HG03280 (cell line): ENCODE results near the gene FBXW2.
"Not testable (repeated sequence)": the region's sequence is repeated elsewhere in the genome, so short reads cannot be mapped to it uniquely, and the experiment has no call there.

ENCODE experiments used
- ATAC-seq: cut with Tn5 transposase; IDR thresholded peaks from one replicate; pipeline ENCODE4 v1.9.1; 2021; ENCODE audit warnings: mild to moderate bottlenecking, moderate library complexity; ENCODE audit not compliant: unreplicated experiment

FBXW2 gene, protein sequence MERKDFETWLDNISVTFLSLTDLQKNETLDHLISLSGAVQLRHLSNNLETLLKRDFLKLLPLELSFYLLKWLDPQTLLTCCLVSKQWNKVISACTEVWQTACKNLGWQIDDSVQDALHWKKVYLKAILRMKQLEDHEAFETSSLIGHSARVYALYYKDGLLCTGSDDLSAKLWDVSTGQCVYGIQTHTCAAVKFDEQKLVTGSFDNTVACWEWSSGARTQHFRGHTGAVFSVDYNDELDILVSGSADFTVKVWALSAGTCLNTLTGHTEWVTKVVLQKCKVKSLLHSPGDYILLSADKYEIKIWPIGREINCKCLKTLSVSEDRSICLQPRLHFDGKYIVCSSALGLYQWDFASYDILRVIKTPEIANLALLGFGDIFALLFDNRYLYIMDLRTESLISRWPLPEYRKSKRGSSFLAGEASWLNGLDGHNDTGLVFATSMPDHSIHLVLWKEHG

DNA sequence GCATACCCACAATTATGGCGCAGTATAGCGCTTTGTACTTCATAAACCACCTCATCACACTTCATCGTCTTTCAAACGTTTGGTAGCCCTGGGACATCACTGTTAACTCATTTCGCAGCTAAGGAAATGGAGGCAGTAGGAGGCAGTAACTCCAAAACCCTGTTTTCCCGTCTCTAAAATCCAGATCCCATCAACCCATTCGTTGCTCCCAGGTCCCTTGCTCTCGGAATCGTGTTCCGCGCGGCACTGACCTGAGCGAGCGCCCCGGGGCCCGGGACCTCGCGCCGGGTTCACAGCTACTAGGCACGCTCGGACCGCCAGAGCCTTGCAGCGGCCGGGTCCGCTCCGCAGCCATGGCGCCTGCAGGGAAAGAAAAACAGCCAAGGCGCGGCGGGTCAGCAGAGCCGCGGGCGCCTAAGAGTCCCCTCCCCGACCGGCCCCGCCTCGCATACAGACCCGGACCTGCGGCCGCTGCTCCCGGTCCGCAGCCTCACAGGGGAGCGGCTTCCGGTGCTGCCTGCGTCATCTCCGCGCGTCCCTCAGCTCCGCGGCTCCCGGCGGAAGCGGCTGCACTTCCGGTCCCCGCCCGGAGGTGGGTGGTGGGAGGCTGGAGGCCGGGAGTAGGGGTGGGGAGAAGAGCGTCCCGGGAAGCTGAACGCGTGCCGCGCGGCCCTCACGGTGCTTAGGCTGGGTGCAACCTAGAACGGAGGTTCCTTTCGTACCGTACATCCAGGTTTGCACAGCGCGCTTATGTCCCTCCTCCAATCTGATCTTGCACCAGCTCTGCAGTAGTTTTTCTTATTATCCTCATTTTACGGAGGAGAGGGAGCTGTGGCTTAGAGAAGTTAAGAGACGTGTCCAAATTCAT, at the start of gene FBXW2:
Gene FBXW2, minus strand, starts transcription at position 519 of the 868 bp plus-strand sequence. CDS start 5,158 bp downstream, outside the sequence.
- ATAC-seq = peak; percentile 95

DNA sequence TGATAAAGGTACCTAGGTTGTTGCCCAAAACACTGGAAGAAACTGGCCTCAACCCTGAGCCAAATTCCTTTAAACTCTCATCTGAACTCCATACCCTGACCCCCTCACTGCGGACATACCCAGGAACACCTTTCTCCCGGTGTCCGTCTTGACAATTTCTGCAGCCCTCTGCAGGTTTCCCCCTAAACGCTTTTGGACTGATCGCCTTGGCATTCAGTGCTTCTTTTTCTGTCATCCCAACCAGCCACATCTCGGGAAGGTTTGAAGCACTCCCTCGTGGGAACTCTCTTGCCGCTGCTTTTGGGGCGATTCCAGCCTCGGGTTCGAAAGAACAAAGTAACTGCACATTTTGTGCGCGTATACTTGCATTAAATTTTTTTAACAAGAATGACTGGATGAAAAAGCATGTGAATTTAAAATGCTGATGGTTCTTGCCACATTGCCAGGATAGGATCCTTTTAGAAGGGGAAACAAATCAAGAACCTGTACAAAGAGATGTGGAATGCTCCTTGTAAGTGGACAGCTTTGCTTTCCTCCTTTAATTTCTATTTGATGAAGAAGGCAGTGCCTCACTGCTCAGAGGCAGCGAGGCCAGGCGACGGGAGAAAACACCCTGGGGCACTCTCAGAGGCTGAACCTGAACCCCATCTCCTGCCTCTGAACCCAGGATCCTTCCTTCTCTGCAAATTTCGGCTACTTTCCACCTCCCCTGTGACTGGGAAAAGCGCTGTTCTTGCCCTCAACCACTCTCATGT, 48.9 kb upstream of the FBXW2 start:
- ATAC-seq = peak; percentile 7

DNA sequence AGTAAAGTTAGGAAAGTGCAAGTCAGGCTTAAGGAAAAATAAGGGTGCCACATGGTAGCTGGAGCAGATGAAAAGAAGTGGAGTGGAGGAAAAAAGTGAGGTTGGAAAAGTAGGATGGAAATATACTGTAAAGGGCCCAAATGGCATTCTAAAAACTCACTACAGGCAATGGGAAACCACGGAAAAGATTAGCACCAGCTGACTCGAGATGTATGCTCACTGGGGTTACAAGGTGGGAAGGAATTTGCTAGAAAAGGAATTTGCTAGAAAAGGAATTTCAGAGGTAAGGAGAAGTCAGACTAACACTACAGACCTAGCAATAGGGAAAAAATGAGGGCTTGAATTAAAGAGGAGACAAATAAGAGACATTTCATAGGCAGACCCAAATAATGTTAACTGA, 45.9 kb upstream of the FBXW2 start:
- no peak for ATAC-seq

DNA sequence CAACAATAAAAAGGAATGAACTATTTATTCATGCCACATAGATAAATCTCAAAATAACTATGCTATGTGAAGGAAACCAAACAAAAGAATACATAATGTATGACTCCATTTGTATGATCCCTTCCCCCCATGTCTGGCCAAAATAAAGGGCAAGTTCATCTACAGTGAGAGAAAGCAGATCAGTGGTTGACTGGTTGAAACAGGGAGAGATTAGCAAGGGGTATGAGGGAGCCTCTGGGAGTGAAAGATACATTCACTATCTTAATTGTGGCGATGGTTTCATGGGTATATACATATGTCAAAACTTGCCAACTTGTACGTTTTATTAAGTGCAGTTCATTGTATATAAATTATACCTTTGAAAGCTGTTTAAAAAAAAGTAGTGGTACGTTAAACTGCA, 44.7 kb upstream of the FBXW2 start:
- no peak for ATAC-seq

DNA sequence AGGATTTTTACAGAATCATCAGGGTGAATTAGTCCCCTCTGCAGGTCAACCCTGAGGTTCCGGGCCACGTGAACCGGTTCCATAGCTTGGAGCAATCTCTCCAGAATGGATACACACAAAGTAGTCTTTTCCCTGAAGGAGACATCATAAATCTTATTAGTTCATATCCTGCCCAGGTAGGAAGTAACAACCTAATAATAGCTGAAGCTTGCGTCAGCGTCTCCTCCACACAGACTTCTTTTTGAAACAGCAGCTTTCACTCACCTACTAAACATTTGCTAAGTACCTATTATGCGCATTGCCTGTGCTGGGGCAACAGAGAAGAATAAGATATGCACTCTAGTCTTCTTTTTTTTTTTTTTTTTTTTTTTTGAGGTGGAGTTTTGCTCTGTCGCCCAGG, 40.1 kb upstream of the FBXW2 start:
- no peak for ATAC-seq

DNA sequence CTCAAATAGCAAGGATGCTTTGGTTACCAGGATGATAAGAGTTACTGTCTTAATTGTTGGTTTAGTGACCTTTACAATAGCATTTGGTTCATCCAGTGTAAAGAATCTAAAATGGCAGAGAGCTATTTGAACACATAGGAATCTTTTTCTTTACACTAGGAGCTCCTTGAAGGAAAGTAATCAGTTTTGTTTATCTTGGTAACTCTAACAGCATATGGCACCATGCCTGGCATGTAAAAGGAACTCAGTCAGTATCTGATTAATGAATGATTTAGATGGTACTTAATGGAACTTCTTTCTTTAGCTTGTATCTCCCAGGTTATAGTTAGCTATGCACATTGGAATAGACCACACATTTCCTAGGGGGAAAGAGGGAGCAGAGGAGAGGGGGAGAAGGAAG, 39.6 kb upstream of the FBXW2 start:
- ATAC-seq = no peak

DNA sequence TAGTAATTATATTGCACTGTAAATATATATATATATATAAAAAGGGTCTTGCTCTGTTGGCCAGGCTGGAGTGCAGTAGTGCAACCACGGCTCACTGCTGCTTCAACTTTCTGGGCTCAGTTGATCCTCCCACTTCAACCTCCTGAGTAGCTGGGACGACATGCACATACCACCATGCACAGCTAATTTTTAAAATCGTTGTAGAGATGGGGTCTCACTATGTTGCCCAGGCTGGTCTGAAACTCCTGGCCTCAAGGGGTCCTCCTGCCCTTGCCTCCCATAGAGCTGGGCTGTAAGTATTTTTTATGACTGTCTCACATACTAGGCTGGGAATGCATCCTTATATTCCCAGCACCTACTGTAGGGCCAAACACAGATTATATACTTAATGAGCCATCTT, 37.6 kb upstream of the FBXW2 start:
- ATAC-seq = no peak

DNA sequence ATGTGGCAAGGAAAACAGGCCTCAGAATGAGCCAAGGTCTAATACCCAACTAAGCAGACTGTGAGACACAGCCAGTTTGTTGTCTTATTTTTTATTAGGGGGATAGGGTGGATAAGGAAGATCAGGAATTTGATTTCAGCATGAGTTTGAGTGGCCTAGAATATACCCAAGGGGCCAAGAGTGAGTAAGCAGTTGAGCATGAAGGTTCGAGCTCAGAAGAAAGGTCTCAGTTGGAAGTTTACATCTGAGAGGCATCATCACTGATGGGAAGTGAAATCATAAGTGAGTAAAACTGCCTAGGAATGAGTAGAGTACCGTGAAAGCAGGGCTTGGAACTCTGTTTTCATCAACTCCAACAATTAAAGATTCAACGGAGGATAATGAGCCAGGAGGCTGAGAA, 36.9 kb upstream of the FBXW2 start:
- no peak for ATAC-seq

DNA sequence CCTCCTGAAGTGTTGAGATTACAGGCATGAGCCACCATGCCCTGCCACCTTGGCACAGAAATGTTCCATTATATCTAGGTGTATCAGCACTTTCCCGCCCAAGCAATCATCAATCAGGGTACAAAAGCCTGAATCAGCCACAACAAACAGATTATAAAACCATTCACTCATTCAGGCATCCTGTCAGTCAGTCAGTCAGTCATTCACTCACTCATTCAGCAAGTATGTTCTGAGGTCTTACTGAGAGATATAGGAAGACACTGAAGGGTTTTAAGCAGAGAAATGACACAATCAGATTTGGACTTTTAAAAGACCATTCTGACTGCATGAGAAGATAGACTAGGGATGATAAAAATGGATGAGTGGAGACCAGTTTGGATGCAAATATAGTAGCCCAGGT, 36.4 kb upstream of the FBXW2 start:
- no peak for ATAC-seq

DNA sequence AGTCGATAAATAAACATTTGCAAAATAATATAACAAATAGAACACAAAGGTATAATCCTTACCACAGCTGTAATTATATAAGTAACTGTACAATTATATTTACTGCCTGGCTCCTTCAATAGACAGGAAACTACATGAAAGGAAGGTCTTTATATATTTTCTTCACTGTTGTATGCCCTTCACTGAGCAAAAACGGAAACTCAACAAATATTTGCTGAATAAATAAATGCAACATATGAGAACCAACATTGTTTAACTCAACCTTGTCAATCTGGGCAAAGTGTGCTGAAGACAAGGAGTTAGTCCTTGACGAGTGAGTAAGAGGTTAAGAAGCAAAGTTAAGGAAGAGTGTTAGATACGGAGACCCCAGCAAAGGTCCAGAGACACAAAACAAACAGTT, 26.9 kb upstream of the FBXW2 start:
- ATAC-seq = no peak

DNA sequence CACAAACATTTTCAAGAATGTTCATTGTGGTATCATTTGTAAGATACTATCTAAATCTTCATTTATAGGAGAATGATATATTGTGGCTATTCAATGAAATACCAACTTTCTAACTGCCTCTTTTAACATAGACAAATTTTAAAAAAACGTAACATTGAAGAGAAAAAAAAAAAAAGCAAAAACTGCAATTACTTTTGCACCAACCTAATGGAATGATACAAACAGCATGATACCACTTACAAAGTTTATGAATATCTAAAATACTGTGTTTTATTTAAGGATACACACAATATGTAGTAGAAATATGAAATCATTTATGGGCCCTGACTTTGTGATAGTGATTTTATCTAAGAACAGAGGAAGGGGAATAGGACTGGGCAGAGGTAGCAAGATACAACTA, 25.4 kb upstream of the FBXW2 start:
- ATAC-seq = no peak

DNA sequence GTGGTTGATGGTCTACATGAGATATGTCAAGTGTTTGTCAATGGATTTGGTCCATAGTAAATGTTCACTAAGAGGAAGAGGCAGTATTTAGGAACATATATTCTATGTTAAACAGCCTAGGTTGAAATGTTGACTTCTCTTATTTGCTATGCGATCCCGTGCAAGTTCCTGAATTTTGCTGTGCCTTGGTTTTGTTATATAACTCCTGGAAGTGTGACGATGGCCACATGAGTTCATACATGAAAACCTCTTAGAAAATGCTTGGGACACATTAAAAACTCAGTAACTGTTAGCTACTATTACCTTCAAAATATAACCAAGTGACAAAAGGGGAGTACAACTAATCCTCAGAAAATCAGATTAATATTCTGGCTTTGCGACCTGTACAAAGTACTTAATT, 21.9 kb upstream of the FBXW2 start:
- ATAC-seq = no peak

DNA sequence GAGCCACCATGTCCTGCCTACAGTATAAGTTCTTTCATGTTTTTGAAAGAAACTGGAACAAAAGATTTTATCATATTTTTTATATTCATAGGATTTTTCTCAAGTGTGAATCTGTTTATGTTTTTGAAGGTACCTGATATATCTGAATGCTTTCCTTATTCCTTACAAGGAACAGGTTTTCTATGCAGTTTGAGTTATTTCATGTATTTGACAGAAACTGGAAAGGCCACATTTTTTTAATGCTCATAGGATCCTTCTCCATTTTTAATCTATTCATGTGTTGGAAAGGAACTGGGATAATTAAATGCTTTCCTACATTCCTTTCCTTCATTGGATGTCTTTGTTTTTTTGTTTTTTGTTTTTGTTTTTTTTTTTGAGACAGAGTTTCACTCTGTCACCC, 15.7 kb upstream of the FBXW2 start:
- ATAC-seq = no peak

DNA sequence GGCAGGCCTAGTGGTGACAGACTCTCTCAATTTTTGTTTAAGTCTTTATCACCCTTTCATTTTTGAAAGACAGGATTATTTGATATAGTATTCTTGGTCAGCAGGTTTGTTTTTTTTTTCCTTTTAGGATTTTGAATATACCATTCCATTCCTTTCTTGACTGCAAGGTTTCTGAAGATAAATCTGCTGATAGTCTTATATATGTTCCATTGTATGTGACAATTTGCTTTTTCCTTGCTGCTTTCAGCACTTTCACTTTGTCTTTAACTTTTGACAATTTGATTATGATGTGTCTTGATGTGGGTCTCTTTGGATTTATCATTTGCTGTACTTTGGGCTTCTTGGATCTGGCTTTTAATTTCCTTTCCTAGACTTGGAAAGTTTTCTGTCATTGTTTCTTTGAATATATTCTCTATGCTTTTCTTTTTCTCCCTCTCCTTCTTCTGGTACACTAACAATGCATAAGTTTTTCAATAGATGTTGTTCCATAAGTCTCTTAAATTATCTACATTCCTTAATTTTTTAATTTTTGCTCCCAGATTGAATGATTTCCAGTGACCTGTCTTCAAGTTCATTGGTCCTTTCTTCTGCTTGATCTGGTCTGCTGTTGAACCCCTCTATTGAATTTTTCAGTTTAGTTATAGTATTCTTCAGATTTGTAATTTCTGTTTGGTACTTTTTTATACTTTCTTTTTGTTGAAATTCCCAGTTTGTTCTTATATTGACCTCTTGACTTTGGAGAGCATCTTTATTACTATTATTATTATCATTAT, 14.6 kb upstream of the FBXW2 start:
- ATAC-seq = no peak

DNA sequence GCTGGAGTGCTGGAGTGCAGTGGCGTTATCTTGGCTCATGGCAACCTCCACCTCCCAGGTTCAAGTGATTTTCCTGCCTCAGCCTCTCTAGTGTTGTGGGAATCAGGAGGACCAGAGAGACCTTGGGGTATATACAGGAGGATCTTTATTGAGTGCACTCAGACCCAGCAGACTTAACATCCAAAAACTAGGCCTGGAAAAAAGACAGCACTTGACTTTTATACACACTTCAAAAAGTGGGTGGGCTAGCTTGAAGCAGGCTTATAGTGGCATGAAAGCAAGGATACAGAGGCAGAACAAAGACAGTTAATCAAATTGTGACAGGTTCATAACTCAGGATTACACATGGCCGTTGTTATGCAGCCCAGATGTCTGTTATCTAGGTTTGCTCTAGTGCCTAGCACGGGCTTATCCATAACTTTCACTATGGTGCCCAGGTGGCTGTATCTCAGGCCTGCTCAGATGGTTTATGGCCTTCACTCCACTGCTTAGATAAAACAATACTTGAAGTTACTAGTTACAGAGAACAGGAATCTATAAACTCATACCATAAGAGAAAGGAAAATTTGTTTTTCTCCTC, 11.7 kb upstream of the FBXW2 start:
- ATAC-seq = not testable (repeated sequence)

DNA sequence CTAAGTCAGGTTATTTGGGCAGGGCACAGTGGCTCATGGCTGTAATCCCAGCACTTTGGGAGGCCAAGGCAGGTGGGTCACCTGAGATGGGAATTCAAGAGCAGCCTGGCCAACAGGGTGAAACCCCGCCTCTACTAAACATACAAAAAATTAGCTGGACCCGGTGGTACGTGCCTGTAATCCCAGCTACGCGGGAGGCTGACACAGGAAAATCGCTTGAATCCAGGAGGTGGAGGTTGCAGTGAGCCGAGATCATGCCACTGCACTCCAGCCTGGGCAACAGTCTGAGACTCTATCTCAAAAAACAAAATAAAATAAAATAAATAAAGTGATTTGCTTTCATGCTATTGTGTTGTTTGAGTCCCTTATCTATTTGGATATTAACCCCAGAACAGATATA, 8.2 kb upstream of the FBXW2 start:
- ATAC-seq = no peak

DNA sequence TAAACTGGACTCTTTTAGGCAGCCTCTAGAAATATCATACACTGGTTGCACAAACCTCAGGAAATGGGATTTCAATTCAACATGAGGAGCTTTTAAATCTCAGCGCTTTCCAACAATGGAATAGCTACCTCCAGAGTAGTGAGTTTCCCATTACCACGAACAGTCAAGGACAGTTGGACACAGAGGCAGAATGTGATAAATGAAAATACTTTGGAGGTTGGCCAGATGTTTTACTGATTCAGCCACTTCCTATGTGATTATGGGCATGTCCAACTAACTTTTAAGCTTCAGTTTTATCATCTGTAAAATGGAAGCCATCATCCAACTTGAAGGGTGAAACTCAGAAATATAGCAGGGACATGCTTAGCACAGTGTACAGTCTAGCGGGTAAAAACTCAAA, 2.1 kb downstream of the FBXW2 start:
- no peak for ATAC-seq

DNA sequence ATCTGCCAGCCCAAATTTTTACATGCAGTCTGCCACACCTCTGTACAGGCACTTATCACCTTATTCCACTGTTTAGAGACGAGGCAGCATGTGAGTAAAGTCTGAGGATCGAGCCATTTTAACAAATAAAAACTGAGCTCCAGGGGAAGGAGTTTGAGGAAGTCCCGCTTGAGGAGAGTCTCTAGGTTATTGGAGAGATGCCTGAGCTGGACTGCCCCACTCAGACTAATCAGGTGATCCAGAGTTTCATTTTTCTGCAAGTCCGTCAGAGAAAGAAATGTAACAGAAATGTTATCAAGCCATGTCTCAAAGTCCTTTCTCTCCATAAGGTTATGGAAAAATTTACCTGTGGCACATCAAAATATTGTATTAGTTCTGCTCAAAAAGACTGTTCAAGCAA, 5.3 kb downstream of the FBXW2 start:
- ATAC-seq = no peak

DNA sequence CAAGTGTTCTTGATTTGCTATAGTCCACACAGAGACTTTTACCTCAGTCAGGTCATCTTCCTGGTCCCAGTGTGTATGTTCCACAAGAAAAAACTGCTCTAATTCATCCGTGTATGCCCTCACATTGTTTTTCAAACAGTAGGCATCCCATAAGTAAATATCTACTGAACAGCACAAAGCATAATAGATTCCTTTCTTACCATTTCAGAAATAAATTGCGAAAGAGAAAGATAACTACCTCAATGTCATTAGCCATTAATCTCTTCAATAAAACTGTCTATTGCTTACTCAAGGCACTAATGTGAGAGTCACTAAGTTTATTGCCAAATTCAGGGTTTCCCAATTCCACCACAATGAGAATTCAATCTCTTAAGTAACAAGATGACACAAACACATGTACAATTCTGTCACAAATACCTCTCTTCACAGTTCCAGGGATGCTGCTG, 9.6 kb downstream of the FBXW2 start:
- no peak for ATAC-seq

DNA sequence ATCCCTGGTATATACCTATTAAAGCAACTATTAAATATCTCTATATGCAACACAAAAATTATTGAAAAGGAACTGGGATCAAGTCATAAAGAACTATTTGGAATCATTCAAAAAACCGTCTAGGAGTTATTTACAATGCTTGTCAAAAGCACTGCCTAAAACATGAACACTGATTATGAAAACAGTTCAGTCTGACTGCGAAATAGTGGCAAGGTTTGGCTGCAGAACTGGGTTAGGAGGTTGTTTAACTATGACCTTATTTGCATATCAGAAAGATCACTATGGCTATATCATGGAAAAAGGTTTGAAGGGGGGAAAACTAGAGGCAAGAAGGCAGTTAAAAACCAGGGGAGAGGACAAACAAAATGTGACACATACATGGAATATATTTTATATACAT, 12.0 kb downstream of the FBXW2 start:
- no peak for ATAC-seq
